GM19372 (cell line): ENCODE measurements around the gene SYNJ2BP.

Experiments
- ATAC-seq: cut with Tn5 transposase; IDR thresholded peaks from one replicate; pipeline ENCODE4 v1.9.1; 2021; ENCODE audit warnings: mild to moderate bottlenecking, low read depth, moderate library complexity; ENCODE audit not compliant: unreplicated experiment

SYNJ2BP gene

GRCh38 chr14:70394674-70395306 is 22.1 kb downstream of the SYNJ2BP start:
- ATAC-seq, result no peak

DNA sequence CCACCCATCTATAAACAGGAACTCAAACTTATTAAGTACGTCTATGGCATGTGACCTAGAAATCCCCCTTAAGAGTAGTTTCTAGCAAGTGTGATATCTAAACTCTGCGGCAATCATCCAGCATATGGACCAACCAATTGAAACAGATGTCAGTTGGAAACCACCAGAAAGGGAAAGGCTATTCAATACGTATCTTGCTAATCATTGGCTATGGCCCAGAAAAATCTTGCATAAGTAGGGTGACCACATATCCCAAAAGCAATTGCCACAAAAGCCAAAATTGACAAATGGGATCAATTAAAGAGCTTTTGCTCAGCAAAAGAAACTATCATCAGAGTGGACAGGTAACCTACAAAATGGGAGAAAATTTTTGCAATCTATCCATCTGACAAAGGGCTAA is 24.2 kb downstream of the SYNJ2BP start:
- ATAC-seq, result no peak

- ATAC-seq, result no peak
Measured at GRCh38 chr14:70391493-70392391, 25.1 kb downstream of the SYNJ2BP start.

GRCh38 chr14:70382536-70382935 is 34.4 kb downstream of the SYNJ2BP start:
- ATAC-seq, result no peak

DNA sequence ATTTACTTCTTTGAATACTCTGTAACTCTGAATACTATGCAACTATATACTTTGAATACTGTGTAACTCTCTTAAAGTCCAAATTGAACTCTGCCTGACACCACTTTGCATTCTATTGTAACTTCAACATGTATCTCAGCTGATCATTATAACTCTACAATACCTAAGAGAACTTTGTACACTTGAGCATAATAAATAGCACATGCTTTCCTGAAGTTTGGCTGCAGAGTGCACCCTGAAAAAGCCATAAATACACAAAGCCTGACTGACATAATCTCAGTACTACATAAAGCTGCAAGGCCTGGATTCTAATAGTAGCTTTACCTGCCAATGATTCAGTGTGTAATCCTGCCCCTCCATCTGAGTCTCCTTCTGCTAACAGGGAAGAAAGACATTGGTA is 36.1 kb downstream of the SYNJ2BP start:
- no peak for ATAC-seq

- ATAC-seq, result no peak
Measured at GRCh38 chr14:70378696-70379095, 38.2 kb downstream of the SYNJ2BP start.
